Lung (tissue), 12 donors: Measurements from ENCODE around the gene TTC7B. TPM values are rescaled to one million over a fixed set of nuclear protein-coding genes. Genes with fewer than 3 reads are reported as not detected.

Experiments used
- ATAC-seq: fragments of 200-7000 bp; cut with Tn5 transposase; one replicate; pipeline ENCODE4 v1.9.1; 2020; ENCODE audit warnings: moderate number of reproducible peaks; ENCODE audit not compliant: insufficient read depth, low FRiP score
- DNase-seq, 3 donors: peaks; one replicate each; pipeline ENCODE4 v3.0.0-alpha.2; 2013 to 2017
- H3K27ac ChIP-seq, 2 donors: one replicate each; pipeline ENCODE4 v1.5.1; 2013; ENCODE audit warnings: mild to moderate bottlenecking in 2 of 2, moderate library complexity in 2 of 2, control low read depth in 1 of 2, inconsistent platforms in 1 of 2, low read depth in 1 of 2, low read length in 1 of 2
- H3K27me3 ChIP-seq, 3 donors: one replicate each; pipeline ENCODE4 v1.5.1; 2013; ENCODE audit warnings: low read length in 2 of 3; ENCODE audit not compliant: control insufficient read depth in 3 of 3, insufficient read depth in 3 of 3
- H3K36me3 ChIP-seq, 4 donors: one replicate each; pipeline ENCODE4 v1.5.1; 2013; ENCODE audit warnings: low read length in 4 of 4, mild to moderate bottlenecking in 1 of 4, moderate library complexity in 1 of 4; ENCODE audit not compliant: control insufficient read depth in 4 of 4, insufficient read depth in 4 of 4
- H3K4me1 ChIP-seq, 5 donors: one replicate each; pipeline ENCODE4 v1.5.1; 2013; ENCODE audit warnings: low read length in 5 of 5, mild to moderate bottlenecking in 2 of 5, moderate library complexity in 1 of 5; ENCODE audit not compliant: control insufficient read depth in 5 of 5, insufficient read depth in 5 of 5
- H3K4me3 ChIP-seq: one replicate; pipeline ENCODE4 v1.5.1; 2013; ENCODE audit warnings: mild to moderate bottlenecking, control low read depth, moderate library complexity
- H3K9ac ChIP-seq, 2 donors: one replicate each; pipeline ENCODE4 v1.5.1; 2013; ENCODE audit warnings: low read length in 2 of 2, control low read depth in 1 of 2; ENCODE audit not compliant: insufficient read depth in 1 of 2
- H3K9me3 ChIP-seq, 4 donors: one replicate each; pipeline ENCODE4 v1.5.1; 2013; ENCODE audit warnings: low read length in 3 of 4, mild to moderate bottlenecking in 1 of 4, moderate library complexity in 1 of 4; ENCODE audit not compliant: control insufficient read depth in 4 of 4, insufficient read depth in 3 of 4
- CTCF ChIP-seq: IDR thresholded peaks from 2 replicates; pipeline ENCODE4 v1.5.1; 2012; ENCODE audit warnings: mild to moderate bottlenecking; ENCODE audit errors: control extremely low read depth, extremely low read depth
- WGBS, 2 donors: extraction: QIAGEN DNeasy Blood & Tissue Kit; methylation state at CpG; one replicate each; pipeline ENCODE4 v1.1.7; 2013; 5-methylcytosine and 5-hydroxymethylcytosine counted together
- polyA plus RNA-seq, 2 donors: library from polyadenylated mRNA; stranded (reverse); fragments of 200-250 nt; gene quantifications; one replicate each; pipeline ENCODE4 v1.2.1, GENCODE V29; 2013
- total RNA-seq, 2 donors: library from RNA; depleted of rRNA in 1 of 2; stranded (reverse); fragments of >200 nt in 1 of 2; gene quantifications; one replicate each; pipeline ENCODE4 v1.2.1, GENCODE V29; 2014 to 2021
- donor health status: control.
- donor health status: control.
- donor health status: Bipolar disorder and iron deficiency.
- donor health status: healthy.
- donor health status: DM: yes; HTN: yes; CAD: no.

TTC7B gene
- total and polyA plus RNA-seq, 4 donors: 11.0 to 39.6 (median 23.0) TPM

- H3K27me3 ChIP-seq: no peaks in the 10 kb centered on the region
- DNase-seq (no peak), ATAC-seq (no peak)
- H3K9me3 ChIP-seq: peaks cover 0 to 5% (median 0%) of the 10 kb centered on the region in 4 donors
- H3K4me3 ChIP-seq: no peak overlapping the region
- no peak overlapping the region for H3K9ac ChIP-seq
- WGBS, 2 donors: 88 to 91% methylated on average over 10 of the region's 10 CpGs
- H3K27ac ChIP-seq: no peak overlapping the region
- H3K36me3 ChIP-seq: peaks cover 0 to 3% (median 0%) of the 10 kb centered on the region in 4 donors
- H3K4me1 ChIP-seq: peaks cover 0 to 31% (median 13%) of the 10 kb centered on the region in 5 donors
- no peak for TF ChIP-seq CTCF
Observed at GRCh38 chr14:90549794-90550641, 266.2 kb downstream of the TTC7B start.

- TF ChIP-seq CTCF: no peak
- peaks cover 0 to 5% (median 0%) of the 10 kb centered on the region in 4 donors for H3K9me3 ChIP-seq
- H3K4me3 ChIP-seq: no peak overlapping the region
- no peak for ATAC-seq
- H3K27me3 ChIP-seq: no peaks in the 10 kb centered on the region
- peaks cover 0 to 3% (median 1%) of the 10 kb centered on the region in 4 donors for H3K36me3 ChIP-seq
- H3K9ac ChIP-seq: no peak overlapping the region
- H3K27ac ChIP-seq: no peak overlapping the region
- WGBS, 2 donors: 94 to 95% methylated on average over 3 of the region's 3 CpGs
- no peak for DNase-seq
- peaks cover 0 to 21% (median 11%) of the 10 kb centered on the region in 5 donors for H3K4me1 ChIP-seq
Observed at GRCh38 chr14:90548455-90548854, 267.8 kb downstream of the TTC7B start.

- no peak overlapping the region for H3K9ac ChIP-seq
- H3K36me3 ChIP-seq: peaks cover 0 to 3% (median 1%) of the 10 kb centered on the region in 4 donors
- WGBS, 2 donors: 86 to 93% methylated on average over 3 of the region's 3 CpGs
- peaks cover 0 to 21% (median 11%) of the 10 kb centered on the region in 5 donors for H3K4me1 ChIP-seq
- no peaks in the 10 kb centered on the region for H3K27me3 ChIP-seq
- ATAC-seq (no peak), DNase-seq (no peak)
- peaks cover 0 to 5% (median 0%) of the 10 kb centered on the region in 4 donors for H3K9me3 ChIP-seq
- no peak overlapping the region for H3K27ac ChIP-seq
- no peak overlapping the region for H3K4me3 ChIP-seq
- no peak for TF ChIP-seq CTCF
Observed at GRCh38 chr14:90547968-90548367, 268.3 kb downstream of the TTC7B start.
